Hepatocyte (in vitro differentiated cells): ENCODE measurements around the gene FOS. TPM values are rescaled to one million over a fixed set of nuclear protein-coding genes. Genes with fewer than 3 reads are reported as not detected.

Experiments
- DNase-seq: peaks from one replicate; pipeline ENCODE4 v3.0.0-alpha.2; 2016; ENCODE audit warnings: low spot score
- H2AFZ ChIP-seq: fragments of 200-600 bp; sonication (generic); 2 replicates; pipeline ENCODE4 v1.6.0; 2016; ENCODE audit warnings: antibody characterized with exemption, mild to moderate bottlenecking
- H3K27ac ChIP-seq: fragments of 200-600 bp; sonication (generic); 2 replicates; pipeline ENCODE4 v1.5.1; 2016; ENCODE audit warnings: mild to moderate bottlenecking
- H3K27me3 ChIP-seq: fragments of 200-600 bp; sonication (generic); 2 replicates; pipeline ENCODE4 v1.6.1; 2016
- H3K36me3 ChIP-seq: fragments of 200-600 bp; sonication (generic); replicated peaks from 2 replicates; pipeline ENCODE4 v1.5.1; 2016; ENCODE audit warnings: low read depth; ENCODE audit not compliant: insufficient read depth
- H3K4me1 ChIP-seq: fragments of 200-600 bp; sonication (generic); 2 replicates; pipeline ENCODE4 v1.5.1; 2016; ENCODE audit warnings: mild to moderate bottlenecking, moderate library complexity; ENCODE audit not compliant: insufficient read depth
- H3K4me2 ChIP-seq: fragments of 200-600 bp; sonication (generic); 2 replicates; pipeline ENCODE4 v1.6.0; 2016
- H3K4me3 ChIP-seq: fragments of 200-600 bp; sonication (generic); 2 replicates; pipeline ENCODE4 v1.5.1; 2016; ENCODE audit warnings: mild to moderate bottlenecking
- H3K79me2 ChIP-seq: fragments of 200-600 bp; sonication (generic); 2 replicates; pipeline ENCODE4 v1.6.0; 2017; ENCODE audit warnings: mild to moderate bottlenecking
- H3K9me2 ChIP-seq: fragments of 200-600 bp; sonication (generic); replicated peaks from 2 replicates; pipeline ENCODE4 v1.6.0; 2017; ENCODE audit warnings: mild to moderate bottlenecking; ENCODE audit not compliant: insufficient read depth
- H3K9me3 ChIP-seq: fragments of 200-600 bp; sonication (generic); 2 replicates; pipeline ENCODE4 v1.5.1; 2016; ENCODE audit warnings: low read depth, mild to moderate bottlenecking
- H4K20me1 ChIP-seq: fragments of 200-600 bp; sonication (generic); 2 replicates; pipeline ENCODE4 v1.6.0; 2016; ENCODE audit warnings: mild to moderate bottlenecking; ENCODE audit not compliant: insufficient read depth, poor library complexity, severe bottlenecking
- CTCF ChIP-seq: fragments of 200-600 bp; sonication (generic); IDR thresholded peaks from 2 replicates; pipeline ENCODE4 v1.5.1; 2016; ENCODE audit warnings: antibody characterized with exemption, mild to moderate bottlenecking; ENCODE audit not compliant: poor library complexity
- EZH2 ChIP-seq: fragments of 200-600 bp; sonication (generic); IDR thresholded peaks from 2 replicates; pipeline ENCODE4 v1.6.1; 2016; ENCODE audit warnings: antibody characterized with exemption, mild to moderate bottlenecking, borderline replicate concordance
- EZH2phosphoT487 ChIP-seq: fragments of 200-600 bp; sonication (generic); IDR thresholded peaks from one replicate; pipeline ENCODE4 v1.6.1; 2018; ENCODE audit warnings: antibody characterized with exemption, mild to moderate bottlenecking, low read depth, moderate library complexity; ENCODE audit not compliant: unreplicated experiment, severe bottlenecking
- WGBS: methylation state at CpG from one replicate; pipeline ENCODE4 v1.1.6; 2016; ENCODE audit warnings: low lambda C conversion rate; ENCODE audit errors: missing lambda C conversion rate; 5-methylcytosine and 5-hydroxymethylcytosine counted together
- polyA plus RNA-seq: library from polyadenylated mRNA; unstranded; fragments of >200 nt; fragmentation: Nextera tagmentation; extraction: Ambion mirVana; gene quantifications from 2 replicates; pipeline ENCODE4 v1.2.1, GENCODE V29; 2016
- total RNA-seq: library from RNA; depleted of rRNA; stranded (reverse); fragments of >200 nt; gene quantifications from 2 replicates; pipeline ENCODE4 v1.2.3, GENCODE V29; 2014

Gene FOS
- total and polyA plus RNA-seq, 2 experiments from 2014 or later: 865 to 935 TPM

- H3K4me3 ChIP-seq: no peak overlapping the region
- TF ChIP-seq EZH2 (no peak), EZH2phosphoT487 (no peak), CTCF (no peak)
- H3K9me3 ChIP-seq: no peaks in the 10 kb centered on the region
- no peaks in the 10 kb centered on the region for H3K27me3 ChIP-seq
- H4K20me1 ChIP-seq: no peaks in the 10 kb centered on the region
- no peak overlapping the region for H2AFZ ChIP-seq
- no peak overlapping the region for H3K4me2 ChIP-seq
- DNase-seq: no peak
- 87% methylated on average over 2 of the region's 2 CpGs for WGBS
- H3K36me3 ChIP-seq: no peaks in the 10 kb centered on the region
- no peak overlapping the region for H3K27ac ChIP-seq
- H3K9me2 ChIP-seq: no peaks in the 10 kb centered on the region
- peaks cover 7% of the 10 kb centered on the region for H3K4me1 ChIP-seq
- no peaks in the 10 kb centered on the region for H3K79me2 ChIP-seq
Observed at GRCh38 chr14:75319021-75319420, 40.4 kb downstream of the FOS start.

- DNase-seq: no peak
- Histone ChIP-seq H3K36me3 (no peaks in the 10 kb centered on the region), H3K27me3 (no peaks in the 10 kb centered on the region), H4K20me1 (no peaks in the 10 kb centered on the region), H3K4me2 (no peak overlapping the region), H2AFZ (no peak overlapping the region), H3K79me2 (no peaks in the 10 kb centered on the region), H3K9me2 (no peaks in the 10 kb centered on the region), H3K27ac (no peak overlapping the region), H3K4me3 (no peak overlapping the region), H3K4me1 (peaks cover 7% of the 10 kb centered on the region), H3K9me3 (no peaks in the 10 kb centered on the region)
- 55% methylated on average over 7 of the region's 7 CpGs for WGBS
- TF ChIP-seq EZH2 (no peak), EZH2phosphoT487 (no peak), CTCF (no peak)
Observed at GRCh38 chr14:75320196-75320595, 41.6 kb downstream of the FOS start.

GRCh38 chr14:75322746-75323145 lies 44.1 kb downstream of the FOS start:
- Histone ChIP-seq H3K79me2 (no peaks in the 10 kb centered on the region), H3K9me2 (no peaks in the 10 kb centered on the region), H3K4me2 (no peak overlapping the region), H3K4me1 (peaks cover 4% of the 10 kb centered on the region), H3K4me3 (no peak overlapping the region), H3K36me3 (no peaks in the 10 kb centered on the region), H3K27ac (no peak overlapping the region), H3K9me3 (no peaks in the 10 kb centered on the region), H3K27me3 (no peaks in the 10 kb centered on the region), H2AFZ (no peak overlapping the region), H4K20me1 (no peaks in the 10 kb centered on the region)
- no peak for DNase-seq
- TF ChIP-seq EZH2: no peak
- TF ChIP-seq CTCF: no peak
- TF ChIP-seq EZH2phosphoT487: no peak
- 53% methylated on average over 1 of the region's 1 CpG for WGBS

GRCh38 chr14:75323571-75323970 lies 44.9 kb downstream of the FOS start:
- no peaks in the 10 kb centered on the region for H4K20me1 ChIP-seq
- H3K27ac ChIP-seq: no peak overlapping the region
- WGBS: 60% methylated on average over 6 of the region's 6 CpGs

More at GRCh38 chr14:75323571-75323970, 44.9 kb downstream of the FOS start:
- Histone ChIP-seq H3K4me2 (no peak overlapping the region), H3K79me2 (no peaks in the 10 kb centered on the region), H3K27me3 (no peaks in the 10 kb centered on the region), H2AFZ (no peak overlapping the region), H3K9me3 (no peaks in the 10 kb centered on the region), H3K9me2 (no peaks in the 10 kb centered on the region), H3K4me3 (no peak overlapping the region), H3K36me3 (no peaks in the 10 kb centered on the region), H3K4me1 (no peaks in the 10 kb centered on the region)
- no peak for TF ChIP-seq EZH2phosphoT487
- no peak for TF ChIP-seq CTCF
- no peak for TF ChIP-seq EZH2
- DNase-seq: no peak
